ENCODE measurements around the gene SPEM3.
A peak's percentile ranks its signal among the peaks of the same experiment; 100 is the strongest.

SPEM3 gene

GRCh38 chr17:7403977-7404736, 24.5 kb upstream of the SPEM3 start, which contains the start of gene TMEM256:
TSS of gene TMEM256 (minus strand) at chr17:7404097. CDS start at chr17:7404084, 13 bp downstream.
- peak; percentile 66 for DNase-seq

DNA sequence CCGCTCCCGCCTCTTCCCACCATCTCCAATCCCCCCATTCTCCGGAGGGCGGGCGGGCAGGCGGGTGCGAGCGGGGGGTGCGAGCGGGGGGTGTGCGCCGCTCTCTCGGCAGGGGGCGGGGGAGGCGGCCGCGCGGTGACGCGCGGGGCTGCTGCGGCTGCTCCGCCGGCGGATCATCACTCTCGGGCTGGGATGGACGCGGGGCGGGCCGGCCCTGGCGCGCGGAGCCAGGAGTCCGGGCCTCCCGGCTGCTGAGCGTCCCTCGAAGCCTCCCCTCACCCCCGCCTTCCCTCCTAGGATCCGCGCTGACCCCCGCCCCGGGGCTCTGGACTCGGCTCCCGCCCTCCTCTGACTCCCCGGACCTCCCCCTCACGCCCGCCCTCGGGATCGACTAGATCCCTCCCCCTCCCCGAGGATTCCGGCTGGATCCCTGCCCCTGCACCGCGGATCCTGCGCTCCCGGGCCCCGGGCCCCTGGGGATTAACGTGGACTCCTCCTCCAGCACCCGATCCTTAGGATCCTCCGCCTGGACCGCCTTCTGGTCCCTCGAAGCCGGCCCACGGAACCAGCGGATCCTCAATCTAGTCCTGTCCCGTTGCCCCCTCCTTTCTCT, 23.8 kb upstream of the SPEM3 start:
- no peak for DNase-seq

- DNase-seq: no peak
Measured at GRCh38 chr17:7405350-7406234, 23.1 kb upstream of the SPEM3 start.

DNA sequence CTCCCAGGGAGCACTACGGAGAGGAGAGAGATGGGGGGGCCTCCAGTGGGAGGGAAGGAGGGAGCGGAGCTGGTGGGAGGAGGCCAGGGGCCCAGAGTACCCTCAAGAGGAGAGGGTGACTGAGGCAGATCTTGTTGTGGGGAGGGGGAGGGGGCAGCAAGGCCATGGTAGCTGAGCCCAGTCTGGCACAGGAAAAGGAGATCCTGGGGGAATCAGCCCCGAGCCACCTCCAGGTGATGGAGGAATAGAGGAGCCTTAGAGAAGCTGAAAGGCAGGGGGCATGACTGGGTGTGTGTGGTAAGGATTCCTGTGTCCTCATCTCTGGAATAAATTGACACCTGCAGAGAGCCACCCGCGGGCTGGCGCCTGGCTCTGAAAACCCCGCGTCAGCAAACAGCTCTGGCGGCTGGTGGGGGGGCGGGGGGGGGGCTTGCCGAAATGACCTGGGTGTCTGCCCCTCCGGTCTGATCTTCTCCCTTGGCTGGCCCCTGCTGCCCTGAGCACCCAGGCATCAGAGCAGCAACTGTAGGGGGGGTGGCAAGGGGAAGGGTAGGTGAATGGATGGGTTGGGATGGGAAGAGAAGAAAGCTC, 22.3 kb upstream of the SPEM3 start:
- no peak for DNase-seq

- no peak for DNase-seq
Measured at GRCh38 chr17:7407082-7407481, 21.6 kb upstream of the SPEM3 start.

- no peak for DNase-seq
Measured at GRCh38 chr17:7407485-7408251, 21.0 kb upstream of the SPEM3 start, which contains the start of gene NLGN2. TSS of gene NLGN2 (plus strand) at chr17:7407845. CDS start at chr17:7408256, 411 bp downstream.

GRCh38 chr17:7408252-7408727, 20.4 kb upstream of the SPEM3 start:
- no peak for DNase-seq

- DNase-seq: no peak
Measured at GRCh38 chr17:7408863-7409262, 19.8 kb upstream of the SPEM3 start.

GRCh38 chr17:7409716-7410115, 18.9 kb upstream of the SPEM3 start:
- DNase-seq: no peak

- DNase-seq: no peak
Measured at GRCh38 chr17:7410634-7411426, 17.8 kb upstream of the SPEM3 start.

DNA sequence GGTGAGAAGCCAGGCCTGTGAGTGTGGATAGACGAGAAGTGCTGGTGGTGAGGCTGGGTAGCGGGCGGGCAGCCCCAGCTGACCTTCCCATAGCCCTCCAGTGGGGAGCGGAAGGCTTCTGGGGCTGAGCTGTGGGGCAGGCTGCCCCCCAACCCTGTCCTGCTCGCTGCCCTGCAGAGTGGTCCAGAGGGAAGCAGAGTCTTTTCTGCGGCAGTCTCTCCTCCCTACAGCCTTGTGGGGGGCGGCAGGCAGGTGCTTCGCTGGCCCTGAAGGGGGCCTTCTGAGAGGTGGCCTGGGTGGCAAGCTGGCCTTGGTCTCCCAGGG, 17.3 kb upstream of the SPEM3 start:
- no peak for DNase-seq

DNA sequence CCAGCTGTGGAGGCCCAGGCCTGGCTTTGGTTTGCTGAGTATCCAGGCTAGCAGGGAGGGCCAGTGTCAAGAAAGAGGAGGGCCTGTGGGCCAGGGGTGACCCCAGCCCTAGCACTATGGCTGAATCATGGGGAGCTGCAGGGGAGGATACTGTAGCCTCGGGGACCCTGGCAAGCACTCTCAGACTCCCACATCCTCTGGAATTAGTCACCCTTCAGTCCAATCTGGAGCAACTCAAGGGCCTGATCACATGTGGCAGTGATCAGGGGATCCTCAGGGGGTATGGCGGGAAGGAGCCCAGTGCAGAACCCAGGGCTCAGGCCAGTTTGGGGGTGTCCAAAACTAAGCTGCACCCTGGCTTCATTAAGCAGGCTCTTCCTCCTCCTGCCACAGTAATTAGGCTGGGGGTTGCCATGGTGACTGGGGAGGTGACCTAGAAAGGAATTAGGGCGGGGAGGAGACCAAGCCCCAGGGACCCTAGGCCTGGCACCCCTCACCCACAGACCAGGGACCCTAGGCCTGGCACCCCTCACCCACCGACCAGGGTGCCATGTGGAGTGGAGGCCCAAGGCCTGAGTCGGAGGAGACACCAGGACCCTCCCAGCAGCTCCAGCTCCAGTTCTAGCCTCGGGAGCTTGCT, 15.2 kb upstream of the SPEM3 start:
- DNase-seq: no peak

DNA sequence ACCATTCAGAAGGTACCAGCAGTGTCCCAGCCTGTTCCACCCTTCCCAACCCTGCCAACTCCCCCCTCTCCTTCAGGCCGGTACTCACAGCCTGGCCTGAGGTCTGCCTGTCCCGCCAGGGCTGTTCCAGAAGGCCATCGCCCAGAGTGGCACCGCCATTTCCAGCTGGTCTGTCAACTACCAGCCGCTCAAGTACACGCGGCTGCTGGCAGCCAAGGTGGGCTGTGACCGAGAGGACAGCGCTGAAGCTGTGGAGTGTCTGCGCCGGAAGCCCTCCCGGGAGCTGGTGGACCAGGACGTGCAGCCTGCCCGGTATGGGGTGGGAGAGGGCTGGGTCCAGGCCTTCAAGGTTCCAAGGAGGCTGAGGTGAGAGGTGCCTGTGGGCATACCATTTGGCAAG, 13.8 kb upstream of the SPEM3 start:
- no peak for DNase-seq

DNA sequence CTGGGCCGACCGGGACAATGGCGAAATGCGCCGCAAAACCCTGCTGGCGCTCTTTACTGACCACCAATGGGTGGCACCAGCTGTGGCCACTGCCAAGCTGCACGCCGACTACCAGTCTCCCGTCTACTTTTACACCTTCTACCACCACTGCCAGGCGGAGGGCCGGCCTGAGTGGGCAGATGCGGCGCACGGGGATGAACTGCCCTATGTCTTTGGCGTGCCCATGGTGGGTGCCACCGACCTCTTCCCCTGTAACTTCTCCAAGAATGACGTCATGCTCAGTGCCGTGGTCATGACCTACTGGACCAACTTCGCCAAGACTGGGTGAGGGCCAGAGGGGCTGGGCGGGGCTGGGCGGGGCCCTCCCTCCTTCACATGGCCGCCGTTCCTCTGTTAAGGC, 12.9 kb upstream of the SPEM3 start:
- DNase-seq: no peak

DNA sequence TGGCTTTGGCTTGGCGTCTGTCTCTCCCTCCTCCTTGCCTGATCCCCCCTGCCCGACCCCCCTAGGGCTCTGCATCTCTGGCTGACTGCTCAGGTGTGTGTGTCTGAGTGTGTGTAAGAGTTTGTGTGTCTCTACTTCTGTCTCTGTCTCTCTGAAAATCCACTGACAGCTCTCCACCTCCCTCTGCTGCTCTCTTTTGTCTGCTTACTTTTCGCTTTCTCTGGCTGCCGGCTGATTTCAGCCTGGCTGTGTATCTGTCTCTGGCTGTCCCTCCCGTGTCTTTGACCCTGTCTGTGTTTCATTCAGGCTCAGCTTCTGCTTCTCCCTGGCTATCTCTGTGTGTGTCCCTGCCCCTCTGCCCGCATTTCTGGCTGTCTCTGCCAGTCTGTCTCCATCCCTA, 12.3 kb upstream of the SPEM3 start:
- DNase-seq: no peak

DNA sequence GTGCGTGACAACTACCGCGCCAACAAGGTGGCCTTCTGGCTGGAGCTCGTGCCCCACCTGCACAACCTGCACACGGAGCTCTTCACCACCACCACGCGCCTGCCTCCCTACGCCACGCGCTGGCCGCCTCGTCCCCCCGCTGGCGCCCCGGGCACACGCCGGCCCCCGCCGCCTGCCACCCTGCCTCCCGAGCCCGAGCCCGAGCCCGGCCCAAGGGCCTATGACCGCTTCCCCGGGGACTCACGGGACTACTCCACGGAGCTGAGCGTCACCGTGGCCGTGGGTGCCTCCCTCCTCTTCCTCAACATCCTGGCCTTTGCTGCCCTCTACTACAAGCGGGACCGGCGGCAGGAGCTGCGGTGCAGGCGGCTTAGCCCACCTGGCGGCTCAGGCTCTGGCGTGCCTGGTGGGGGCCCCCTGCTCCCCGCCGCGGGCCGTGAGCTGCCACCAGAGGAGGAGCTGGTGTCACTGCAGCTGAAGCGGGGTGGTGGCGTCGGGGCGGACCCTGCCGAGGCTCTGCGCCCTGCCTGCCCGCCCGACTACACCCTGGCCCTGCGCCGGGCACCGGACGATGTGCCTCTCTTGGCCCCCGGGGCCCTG, 11.5 kb upstream of the SPEM3 start:
- no peak for DNase-seq

GRCh38 chr17:7418472-7419152, 10.0 kb upstream of the SPEM3 start:
- no peak for DNase-seq

GRCh38 chr17:7419819-7420610, 8.6 kb upstream of the SPEM3 start, which contains the start of gene SPEM1:
TSS of gene SPEM1 (plus strand) at chr17:7420324. CDS start at chr17:7420385, 61 bp downstream.
- no peak for DNase-seq

DNA sequence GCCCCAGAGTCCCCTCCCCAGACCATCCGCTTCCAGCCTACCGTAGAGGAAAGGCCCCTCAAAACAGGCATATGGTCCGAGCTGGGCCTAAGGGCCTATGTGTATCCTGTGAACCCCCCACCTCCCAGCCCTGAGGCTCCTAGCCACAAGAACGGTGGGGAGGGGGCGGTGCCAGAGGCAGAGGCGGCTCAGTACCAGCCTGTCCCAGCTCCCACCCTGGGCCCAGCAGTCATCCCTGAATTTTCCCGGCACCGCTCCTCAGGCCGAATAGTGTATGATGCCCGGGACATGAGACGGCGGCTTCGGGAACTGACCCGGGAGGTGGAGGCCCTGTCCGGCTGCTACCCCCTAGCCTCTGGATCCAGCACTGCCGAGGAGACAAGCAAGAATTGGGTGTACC, 7.5 kb upstream of the SPEM3 start:
- DNase-seq: no peak
